ENCODE data around the gene RTTN. TPM values are rescaled to one million over a fixed set of nuclear protein-coding genes. Genes with fewer than 3 reads are reported as not detected.

Gene RTTN
- total and polyA plus RNA-seq, 9 of the 15 experiments (the other 6 are each of a cell fraction or from before 2014, with no cell fraction given): 3.1 to 18.3 (median 10.6) TPM

DNA sequence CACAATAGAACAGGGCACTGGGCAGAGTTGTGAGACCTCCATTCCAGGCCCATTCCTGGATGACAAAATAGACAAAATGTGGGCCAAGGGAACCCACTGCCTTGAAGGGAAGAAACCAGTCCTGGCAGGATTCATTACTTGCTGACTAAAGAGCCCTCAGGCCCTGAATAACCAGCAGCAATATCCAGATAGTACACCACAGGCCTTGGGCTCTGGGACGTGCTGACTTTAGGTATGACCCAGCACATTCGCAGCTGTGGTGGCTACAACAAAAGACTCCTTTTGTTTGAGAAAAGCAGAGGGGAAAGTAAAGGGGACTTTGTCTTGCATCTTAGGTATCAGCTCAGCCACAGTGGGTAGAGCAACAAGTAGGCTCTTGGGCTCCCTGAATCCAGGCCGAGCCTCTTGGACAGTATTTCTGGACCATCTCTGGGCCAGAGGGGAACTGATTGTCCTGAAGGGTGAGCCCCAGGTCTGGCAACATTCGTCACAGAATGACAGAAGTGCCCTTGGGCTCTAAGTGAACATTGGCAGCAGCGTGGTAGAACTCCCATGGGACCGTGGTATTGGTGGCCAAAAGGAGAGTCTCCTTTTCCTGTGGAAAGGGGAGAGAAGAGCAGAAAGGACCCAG is 167.9 kb downstream of the RTTN start:
- intact Hi-C loops (cut with micrococcal nuclease) (no loop called here), in situ Hi-C loops (cut with MboI) (no loop called here)
- Histone ChIP-seq H3K9me1 (ENCODE audit: control insufficient read depth, insufficient read depth, low read length) (no peaks in the 10 kb centered on the region), H3K79me2 (ENCODE audit: control insufficient read depth, insufficient read depth, low read length) (no peaks in the 10 kb centered on the region), H2AFZ (ENCODE audit: low read depth, low read length) (peak overlapping the region; percentile 44; the same call in 1 of the 2 replicates), H3K9ac (ENCODE audit: insufficient read depth in 1 of 2, low read depth in 2 of 2, low read length in 2 of 2) (peak overlapping the region in 1 of 2 experiments; percentile 56; a peak in 2 of 4 replicates), H3K9me3 (replicated peaks; ENCODE audit: control insufficient read depth, insufficient read depth, low read depth, low read length) (no peaks in the 10 kb centered on the region), H3K4me3 (no peak overlapping the region), H3K4me2 (ENCODE audit: insufficient read depth, low read length) (peak overlapping the region; percentile 53; the same call in 1 of the 2 replicates), H3K27me3 (ENCODE audit: control insufficient read depth in 2 of 2, insufficient read depth in 2 of 2, low read length in 2 of 2) (no peaks in the 10 kb centered on the region), H3K27ac (ENCODE audit: extremely low read depth, low read depth, low read length) (peak overlapping the region; percentile 81), H3K36me3 (ENCODE audit: control insufficient read depth, insufficient read depth, low read length) (peaks cover 4% of the 10 kb centered on the region; the same call in 1 of the 3 replicates), H3K4me1 (replicated peaks in 1 of 2; ENCODE audit: control insufficient read depth in 2 of 2, insufficient read depth in 2 of 2, low read length in 2 of 2) (peaks cover 6 to 9% of the 10 kb centered on the region in 2 experiments; a peak in 4 of 5 replicates), H4K20me1 (replicated peaks; ENCODE audit: control insufficient read depth, insufficient read depth, low read length) (no peaks in the 10 kb centered on the region)
- peak in 2 of 4 experiments; percentile 14 to 55 for DNase-seq (ENCODE audit: extremely low read depth in 1 of 4, low spot score in 3 of 4)
- CTCF ChIA-PET (ENCODE audit: low intra/inter-chr PET ratio): no interaction called here
- ATAC-seq: peak; percentile 90
- WGBS (ENCODE audit: insufficient coverage, low coverage, missing lambda C conversion rate): 22% methylated on average over 3 of the region's 6 CpGs
- peak; percentile 70 for FAIRE-seq
- POLR2A ChIA-PET: interaction anchor here (0.9 to 1.0 kb wide), 2 partner anchors 9 to 30 kb away, joined by 3 read pairs; no protein-coding TSS in a partner anchor
- no TSS peak for BruUV-seq (replicated peaks)
- TF ChIP-seq FOXK2 (conservative IDR thresholded peaks at IDR 0.05 in 1 of 2, IDR thresholded peaks at IDR 0.05 in 1 of 2; ENCODE audit: low read depth in 2 of 2) (peak in 1 of 2 experiments; percentile 28; a peak in 1 of 4 replicates), MAFK (IDR thresholded peaks at IDR 0.05; ENCODE audit: low read length) (peak; percentile 37; the same call in 1 of the 2 replicates), MBD2 (IDR thresholded peaks at IDR 0.05; ENCODE audit: borderline replicate concordance, low read depth) (no peak), MAFF (IDR thresholded peaks at IDR 0.05; ENCODE audit: low read length) (peak; percentile 15; the same call in 1 of the 2 replicates)
- TF ChIP-seq, protein P1, sequence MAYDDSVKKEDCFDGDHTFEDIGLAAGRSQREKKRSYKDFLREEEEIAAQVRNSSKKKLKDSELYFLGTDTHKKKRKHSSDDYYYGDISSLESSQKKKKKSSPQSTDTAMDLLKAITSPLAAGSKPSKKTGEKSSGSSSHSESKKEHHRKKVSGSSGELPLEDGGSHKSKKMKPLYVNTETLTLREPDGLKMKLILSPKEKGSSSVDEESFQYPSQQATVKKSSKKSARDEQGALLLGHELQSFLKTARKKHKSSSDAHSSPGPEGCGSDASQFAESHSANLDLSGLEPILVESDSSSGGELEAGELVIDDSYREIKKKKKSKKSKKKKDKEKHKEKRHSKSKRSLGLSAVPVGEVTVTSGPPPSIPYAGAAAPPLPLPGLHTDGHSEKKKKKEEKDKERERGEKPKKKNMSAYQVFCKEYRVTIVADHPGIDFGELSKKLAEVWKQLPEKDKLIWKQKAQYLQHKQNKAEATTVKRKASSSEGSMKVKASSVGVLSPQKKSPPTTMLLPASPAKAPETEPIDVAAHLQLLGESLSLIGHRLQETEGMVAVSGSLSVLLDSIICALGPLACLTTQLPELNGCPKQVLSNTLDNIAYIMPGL (CRISPR knock-in tag; IDR thresholded peaks at IDR 0.05): no peak
- TF ChIP-seq, protein P2, sequence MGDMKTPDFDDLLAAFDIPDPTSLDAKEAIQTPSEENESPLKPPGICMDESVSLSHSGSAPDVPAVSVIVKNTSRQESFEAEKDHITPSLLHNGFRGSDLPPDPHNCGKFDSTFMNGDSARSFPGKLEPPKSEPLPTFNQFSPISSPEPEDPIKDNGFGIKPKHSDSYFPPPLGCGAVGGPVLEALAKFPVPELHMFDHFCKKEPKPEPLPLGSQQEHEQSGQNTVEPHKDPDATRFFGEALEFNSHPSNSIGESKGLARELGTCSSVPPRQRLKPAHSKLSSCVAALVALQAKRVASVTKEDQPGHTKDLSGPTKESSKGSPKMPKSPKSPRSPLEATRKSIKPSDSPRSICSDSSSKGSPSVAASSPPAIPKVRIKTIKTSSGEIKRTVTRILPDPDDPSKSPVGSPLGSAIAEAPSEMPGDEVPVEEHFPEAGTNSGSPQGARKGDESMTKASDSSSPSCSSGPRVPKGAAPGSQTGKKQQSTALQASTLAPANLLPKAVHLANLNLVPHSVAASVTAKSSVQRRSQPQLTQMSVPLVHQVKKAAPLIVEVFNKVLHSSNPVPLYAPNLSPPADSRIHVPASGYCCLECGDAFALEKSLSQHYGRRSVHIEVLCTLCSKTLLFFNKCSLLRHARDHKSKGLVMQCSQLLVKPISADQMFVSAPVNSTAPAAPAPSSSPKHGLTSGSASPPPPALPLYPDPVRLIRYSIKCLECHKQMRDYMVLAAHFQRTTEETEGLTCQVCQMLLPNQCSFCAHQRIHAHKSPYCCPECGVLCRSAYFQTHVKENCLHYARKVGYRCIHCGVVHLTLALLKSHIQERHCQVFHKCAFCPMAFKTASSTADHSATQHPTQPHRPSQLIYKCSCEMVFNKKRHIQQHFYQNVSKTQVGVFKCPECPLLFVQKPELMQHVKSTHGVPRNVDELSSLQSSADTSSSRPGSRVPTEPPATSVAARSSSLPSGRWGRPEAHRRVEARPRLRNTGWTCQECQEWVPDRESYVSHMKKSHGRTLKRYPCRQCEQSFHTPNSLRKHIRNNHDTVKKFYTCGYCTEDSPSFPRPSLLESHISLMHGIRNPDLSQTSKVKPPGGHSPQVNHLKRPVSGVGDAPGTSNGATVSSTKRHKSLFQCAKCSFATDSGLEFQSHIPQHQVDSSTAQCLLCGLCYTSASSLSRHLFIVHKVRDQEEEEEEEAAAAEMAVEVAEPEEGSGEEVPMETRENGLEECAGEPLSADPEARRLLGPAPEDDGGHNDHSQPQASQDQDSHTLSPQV (IDR thresholded peaks at IDR 0.05): peak; percentile 53; the same call in 1 of the 2 replicates
